Measurements from ENCODE around the gene SERINC5. TPM values are rescaled to one million over a fixed set of nuclear protein-coding genes. Genes with fewer than 3 reads are reported as not detected.

Gene SERINC5
- total and polyA plus RNA-seq, 2 of the 4 experiments (the other 2 are of a cell fraction) = 5.0 to 8.1 TPM

DNA sequence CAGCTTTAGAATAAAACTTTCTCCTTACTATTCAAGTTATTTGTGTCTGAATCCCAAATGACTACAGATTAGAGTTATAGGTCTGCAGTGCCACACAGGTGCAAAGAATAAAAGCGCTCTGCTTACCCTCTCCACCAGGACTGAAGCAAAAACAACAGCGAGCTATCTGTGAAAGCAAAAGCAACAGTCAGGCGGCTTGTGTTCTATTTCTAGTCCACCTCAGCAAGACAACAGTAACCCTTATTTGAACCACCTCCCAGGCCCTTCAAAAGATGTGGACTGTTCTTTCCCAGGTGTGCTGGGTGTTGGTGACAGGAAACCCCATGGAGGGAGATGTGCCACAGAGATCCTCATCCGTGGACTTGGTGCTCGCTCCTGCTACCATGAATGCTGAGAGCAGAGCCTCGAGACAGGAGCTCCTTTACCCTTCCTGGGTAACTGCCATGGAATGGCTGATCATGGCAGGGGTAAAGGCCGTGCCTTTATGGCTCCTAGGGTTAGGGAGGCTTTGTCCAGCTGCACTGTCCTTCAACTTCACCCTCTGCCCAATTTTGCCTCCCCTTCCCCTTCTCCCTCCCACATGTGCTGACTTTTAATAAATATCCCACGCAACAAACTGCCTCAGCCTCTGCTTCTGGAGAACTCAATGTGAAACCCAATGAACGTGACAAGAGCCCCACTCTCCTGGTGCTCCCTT, 108.6 kb downstream of the SERINC5 start:
- peak overlapping the region; percentile 23 for H2AFZ ChIP-seq (replicated peaks; ENCODE audit: low read length, poor library complexity)
- 71% methylated on average over 1 of the region's 9 CpGs; no CpG with 5 or more reads in 1 of the 2 experiments for WGBS, 2 experiments (ENCODE audit: extremely low coverage in 2 of 2, insufficient read length in 1 of 2)

More for the DNA sequence above, 108.6 kb downstream of the SERINC5 start:
- no TSS peak for BruUV-seq (replicated peaks)
- no peak overlapping the region for H3K4ac ChIP-seq (ENCODE audit: low read depth, low read length)
- H3K9ac ChIP-seq (ENCODE audit: low read depth, low read length) = no peak overlapping the region
- no peak overlapping the region for H3K4me2 ChIP-seq (ENCODE audit: low read depth, low read length)
- ChIA-PET CTCF (interaction anchor here (2.3 kb wide), 1 partner anchor 11 kb away, joined by 6 read pairs; no protein-coding TSS in a partner anchor), POLR2A (ENCODE audit: unreplicated experiment) (no interaction called here)
- no peak overlapping the region for H3K27ac ChIP-seq (ENCODE audit: insufficient read depth, low read length)
- no peaks in the 10 kb centered on the region for H4K20me1 ChIP-seq (ENCODE audit: insufficient read depth, low read length)
- no peak overlapping the region for H2AK5ac ChIP-seq (ENCODE audit: low read depth, low read length)
- no peak overlapping the region for H2BK5ac ChIP-seq (ENCODE audit: low read depth, low read length, poor library complexity, severe bottlenecking)
- intact Hi-C loops (cut with micrococcal nuclease) = no loop called here
- no peaks in the 10 kb centered on the region for H3K79me1 ChIP-seq (ENCODE audit: low read depth in 1 of 2, low read length in 2 of 2)
- no peak overlapping the region for H2BK15ac ChIP-seq (ENCODE audit: low read depth, low read length)
- dilution Hi-C loops (cut with HindIII; ENCODE audit: low sequenced_read_pairs, unreplicated experiment) = no loop called here
- no peak overlapping the region for H2AK9ac ChIP-seq (replicated peaks; ENCODE audit: low read depth, low read length, poor library complexity)
- H3K4me1 ChIP-seq (ENCODE audit: control insufficient read depth, insufficient read depth, low read length) = no peaks in the 10 kb centered on the region
- ATAC-seq (ENCODE audit: low read depth) = no peak
- H3K56ac ChIP-seq (ENCODE audit: extremely low read depth, insufficient read depth, low read length) = no peak overlapping the region
- H3K14ac ChIP-seq (replicated peaks; ENCODE audit: low read depth, low read length) = no peak overlapping the region
- DNase-seq = no peak
- no peak overlapping the region for H2BK20ac ChIP-seq (ENCODE audit: low read depth, low read length)
- H3K27me3 ChIP-seq (ENCODE audit: control insufficient read depth, insufficient read depth, low read length) = no peaks in the 10 kb centered on the region
- in situ Hi-C loops (cut with MboI; ENCODE audit: low sequenced_read_pairs) = no loop called here
- no peaks in the 10 kb centered on the region for H3K9me3 ChIP-seq (ENCODE audit: control insufficient read depth, insufficient read depth, low read length)
- no peak overlapping the region for H4K91ac ChIP-seq (ENCODE audit: insufficient read depth, low read depth, low read length)
- H2BK120ac ChIP-seq (ENCODE audit: low read depth, low read length) = no peak overlapping the region
- H4K5ac ChIP-seq (ENCODE audit: low read depth, low read length) = no peak overlapping the region
- H3K9me1 ChIP-seq (ENCODE audit: insufficient read depth, low read length) = peaks cover 6% of the 10 kb centered on the region; the same call in 1 of the 2 replicates
- no peak overlapping the region for H3K4me3 ChIP-seq (ENCODE audit: insufficient read depth, low read depth, low read length)
- H4K8ac ChIP-seq (ENCODE audit: low read depth in 2 of 2, low read length in 2 of 2) = no peak overlapping the region
- H3K18ac ChIP-seq (ENCODE audit: low read depth, low read length) = no peak overlapping the region
- TF ChIP-seq, protein P1, sequence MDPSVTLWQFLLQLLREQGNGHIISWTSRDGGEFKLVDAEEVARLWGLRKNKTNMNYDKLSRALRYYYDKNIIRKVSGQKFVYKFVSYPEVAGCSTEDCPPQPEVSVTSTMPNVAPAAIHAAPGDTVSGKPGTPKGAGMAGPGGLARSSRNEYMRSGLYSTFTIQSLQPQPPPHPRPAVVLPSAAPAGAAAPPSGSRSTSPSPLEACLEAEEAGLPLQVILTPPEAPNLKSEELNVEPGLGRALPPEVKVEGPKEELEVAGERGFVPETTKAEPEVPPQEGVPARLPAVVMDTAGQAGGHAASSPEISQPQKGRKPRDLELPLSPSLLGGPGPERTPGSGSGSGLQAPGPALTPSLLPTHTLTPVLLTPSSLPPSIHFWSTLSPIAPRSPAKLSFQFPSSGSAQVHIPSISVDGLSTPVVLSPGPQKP (IDR thresholded peaks at IDR 0.05; ENCODE audit: borderline replicate concordance, low read depth, low read length) = no peak
- TF ChIP-seq CEBPB (IDR thresholded peaks at IDR 0.05; ENCODE audit: low read depth, low read length) (no peak), SMC3 (IDR thresholded peaks at IDR 0.05; ENCODE audit: low read depth, low read length) (no peak), CHD1 (IDR thresholded peaks at IDR 0.05; ENCODE audit: low read depth, low read length) (no peak), MAZ (IDR thresholded peaks at IDR 0.05; ENCODE audit: borderline replicate concordance, low read depth, low read length) (no peak), RAD21 (IDR thresholded peaks at IDR 0.05; ENCODE audit: low read length) (no peak), NFE2L2 (IDR thresholded peaks at IDR 0.05; ENCODE audit: low read depth, low read length) (no peak), RFX5 (IDR thresholded peaks at IDR 0.05; ENCODE audit: low read depth, low read length) (no peak), MXI1 (IDR thresholded peaks at IDR 0.05; ENCODE audit: borderline replicate concordance, low read depth, low read length) (no peak), BHLHE40 (IDR thresholded peaks at IDR 0.05; ENCODE audit: low read depth, low read length) (no peak)
- TF ChIP-seq, protein P2, sequence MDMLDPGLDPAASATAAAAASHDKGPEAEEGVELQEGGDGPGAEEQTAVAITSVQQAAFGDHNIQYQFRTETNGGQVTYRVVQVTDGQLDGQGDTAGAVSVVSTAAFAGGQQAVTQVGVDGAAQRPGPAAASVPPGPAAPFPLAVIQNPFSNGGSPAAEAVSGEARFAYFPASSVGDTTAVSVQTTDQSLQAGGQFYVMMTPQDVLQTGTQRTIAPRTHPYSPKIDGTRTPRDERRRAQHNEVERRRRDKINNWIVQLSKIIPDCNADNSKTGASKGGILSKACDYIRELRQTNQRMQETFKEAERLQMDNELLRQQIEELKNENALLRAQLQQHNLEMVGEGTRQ (IDR thresholded peaks at IDR 0.05; ENCODE audit: low read depth, low read length) = no peak
- no peak overlapping the region for H3K23ac ChIP-seq (ENCODE audit: low read depth, low read length)
- H3K36me3 ChIP-seq (ENCODE audit: control insufficient read depth, insufficient read depth, low read length) = peaks cover 5% of the 10 kb centered on the region; the same call in 1 of the 2 replicates
